ENCODE data around the gene HNRNPA3. TPM values are rescaled to one million over a fixed set of nuclear protein-coding genes. Genes with fewer than 3 reads are reported as not detected.
A peak's percentile ranks its signal among the peaks of the same experiment; 100 is the strongest.

HNRNPA3 gene
- total RNA-seq, 1 experiment from 2014 or later: 406 TPM

- ATAC-seq: no peak; the same call in none of the 2 replicates
- Mint-ChIP-seq H3K27ac (no peak overlapping the region), H3K9me3 (no peaks in the 10 kb centered on the region), H3K27me3 (ENCODE audit: low read depth) (no peaks in the 10 kb centered on the region), H3K36me3 (no peaks in the 10 kb centered on the region), H3K4me3 (no peak overlapping the region), H3K4me1 (peaks cover 50% of the 10 kb centered on the region)
- DNase-seq (ENCODE audit: low spot score): no peak
- TF ChIP-seq NR3C1 (CRISPR knock-in tag; conservative IDR thresholded peaks at IDR 0.05; ENCODE audit: low read depth) (no peak), RORB (CRISPR knock-in tag; IDR thresholded peaks at IDR 0.05) (no peak), IRF2 (CRISPR knock-in tag; IDR thresholded peaks at IDR 0.05; ENCODE audit: borderline replicate concordance, low read depth) (no peak), CBFB (CRISPR knock-in tag; IDR thresholded peaks at IDR 0.05; ENCODE audit: low read depth) (no peak), ATF1 (CRISPR knock-in tag; IDR thresholded peaks at IDR 0.05) (no peak), AFF4 (CRISPR knock-in tag; IDR thresholded peaks at IDR 0.05; ENCODE audit: borderline replicate concordance) (no peak), SMAD4 (CRISPR knock-in tag; IDR thresholded peaks at IDR 0.05) (no peak), GABPB1 (CRISPR knock-in tag; IDR thresholded peaks at IDR 0.05) (no peak), ELF4 (CRISPR knock-in tag; IDR thresholded peaks at IDR 0.05; ENCODE audit: low read depth) (no peak), ARID4B (CRISPR knock-in tag; IDR thresholded peaks at IDR 0.05; ENCODE audit: borderline replicate concordance) (no peak), ZMAT4 (CRISPR knock-in tag; IDR thresholded peaks at IDR 0.05) (no peak), ATF6 (CRISPR knock-in tag; IDR thresholded peaks at IDR 0.05) (no peak)
- CTCF ChIA-PET: interaction anchor here (1.2 to 2.0 kb wide), 2 partner anchors 15 to 75 kb away, joined by 5 to 10 read pairs; no protein-coding TSS in a partner anchor
- POLR2A ChIA-PET: interaction anchor here (0.7 kb wide), 1 partner anchor 34 kb away, joined by 4 read pairs; no protein-coding TSS in a partner anchor
These were observed 27.5 kb downstream of the HNRNPA3 start for GRCh38 chr2:177239932-177240630.

- DNase-seq (ENCODE audit: low spot score) (no peak), ATAC-seq (no peak)
- POLR2A ChIA-PET: no interaction called here
- Mint-ChIP-seq H3K27ac (peak overlapping the region; percentile 71), H3K36me3 (no peaks in the 10 kb centered on the region), H3K4me3 (no peak overlapping the region), H3K9me3 (no peaks in the 10 kb centered on the region), H3K4me1 (peaks cover 63% of the 10 kb centered on the region), H3K27me3 (ENCODE audit: low read depth) (no peaks in the 10 kb centered on the region)
- no peak for TF ChIP-seq ZNF219 (CRISPR knock-in tag; IDR thresholded peaks at IDR 0.05; ENCODE audit: borderline replicate concordance)
- no peak for TF ChIP-seq PRRX2 (CRISPR knock-in tag; IDR thresholded peaks at IDR 0.05)
- no peak for TF ChIP-seq ZNF263 (CRISPR knock-in tag; IDR thresholded peaks at IDR 0.05; ENCODE audit: low read depth)
- no peak for TF ChIP-seq ZNF317 (CRISPR knock-in tag; IDR thresholded peaks at IDR 0.05; ENCODE audit: borderline replicate concordance, low read depth)
- no peak for TF ChIP-seq SMAD3 (CRISPR knock-in tag; IDR thresholded peaks at IDR 0.05; ENCODE audit: borderline replicate concordance)
- no peak for TF ChIP-seq GABPB1 (CRISPR knock-in tag; IDR thresholded peaks at IDR 0.05)
- TF ChIP-seq RORB (CRISPR knock-in tag; IDR thresholded peaks at IDR 0.05): no peak
- TF ChIP-seq HMGXB4 (CRISPR knock-in tag; IDR thresholded peaks at IDR 0.05): no peak
- no peak for TF ChIP-seq CREM (CRISPR knock-in tag; IDR thresholded peaks at IDR 0.05)
- TF ChIP-seq RELA (CRISPR knock-in tag; IDR thresholded peaks at IDR 0.05; ENCODE audit: borderline replicate concordance): no peak
- CTCF ChIA-PET: interaction anchor here (0.8 to 1.2 kb wide), 2 partner anchors 43 to 77 kb away, joined by 4 read pairs; no protein-coding TSS in a partner anchor
These were observed 29.1 kb downstream of the HNRNPA3 start for GRCh38 chr2:177241711-177242120.

Measured in WTC11 (cell line).